DOHH2 (cell line): ENCODE results near the gene PARVB.

ENCODE experiments used
- H3F3A ChIP-seq: fragments of 200-600 bp; sonication (generic), shearing (Covaris generic); 2 replicates; pipeline ENCODE4 v1.6.0; 2016; ENCODE audit warnings: antibody characterized with exemption, mild to moderate bottlenecking; ENCODE audit not compliant: control insufficient read depth, insufficient read depth
- H3K27ac ChIP-seq: fragments of 200-600 bp; sonication (generic); 2 replicates; pipeline ENCODE4 v1.5.1; 2014; ENCODE audit warnings: low read depth, mild to moderate bottlenecking, low read length, moderate library complexity
- H3K27me3 ChIP-seq: fragments of 200-600 bp; sonication (generic); 2 replicates; pipeline ENCODE4 v1.6.1; 2014; ENCODE audit warnings: mild to moderate bottlenecking, low read length, mixed read lengths; ENCODE audit not compliant: control insufficient read depth
- H3K36me3 ChIP-seq: fragments of 200-600 bp; sonication (generic); 2 replicates; pipeline ENCODE4 v1.6.1; 2014; ENCODE audit warnings: mild to moderate bottlenecking, low read length, moderate library complexity, mixed read lengths; ENCODE audit not compliant: control insufficient read depth
- H3K4me1 ChIP-seq: fragments of 200-600 bp; sonication (generic); 2 replicates; pipeline ENCODE4 v1.6.1; 2014; ENCODE audit warnings: mild to moderate bottlenecking, low read length, mixed read lengths; ENCODE audit not compliant: control insufficient read depth
- H3K4me2 ChIP-seq: fragments of 200-600 bp; sonication (generic); 2 replicates; pipeline ENCODE4 v1.6.0; 2014; ENCODE audit warnings: mild to moderate bottlenecking, low read length, moderate library complexity
- H3K4me3 ChIP-seq: fragments of 200-600 bp; sonication (generic); 2 replicates; pipeline ENCODE4 v1.5.1; 2014; ENCODE audit warnings: mild to moderate bottlenecking, low read length, mixed read lengths
- H3K79me2 ChIP-seq: fragments of 200-600 bp; sonication (generic); 2 replicates; pipeline ENCODE4 v1.6.1; 2014; ENCODE audit warnings: mild to moderate bottlenecking, low read length, mixed read lengths; ENCODE audit not compliant: control insufficient read depth
- H3K9me2 ChIP-seq: fragments of 200-600 bp; sonication (generic); replicated peaks from 2 replicates; pipeline ENCODE4 v1.6.1; 2014; ENCODE audit warnings: mild to moderate bottlenecking, low read length, mixed read lengths; ENCODE audit not compliant: control insufficient read depth
- H3K9me3 ChIP-seq: fragments of 200-600 bp; sonication (generic); 2 replicates; pipeline ENCODE4 v1.6.1; 2014; ENCODE audit warnings: antibody characterized with exemption, low read length, mixed read lengths; ENCODE audit not compliant: control insufficient read depth, insufficient read depth
- H4K20me1 ChIP-seq: fragments of 200-600 bp; sonication (generic); 2 replicates; pipeline ENCODE4 v1.6.0; 2014; ENCODE audit warnings: low read depth, mild to moderate bottlenecking, antibody characterized with exemption, low read length, moderate library complexity; ENCODE audit not compliant: control insufficient read depth, insufficient read depth
- EZH2phosphoT487 ChIP-seq: fragments of 200-600 bp; sonication (generic); IDR thresholded peaks from 2 replicates; pipeline ENCODE4 v1.6.1; 2017; ENCODE audit warnings: borderline replicate concordance, mild to moderate bottlenecking, antibody characterized with exemption, low read length, moderate library complexity, mixed read lengths
- TF ChIP-seq, protein P1 (sequence below): fragments of 200-600 bp; sonication (generic); IDR thresholded peaks from one replicate; pipeline ENCODE4 v1.5.1; 2014; ENCODE audit warnings: antibody characterized with exemption, mild to moderate bottlenecking, low read depth, low read length; ENCODE audit not compliant: poor library complexity, severe bottlenecking

PARVB gene

DNA sequence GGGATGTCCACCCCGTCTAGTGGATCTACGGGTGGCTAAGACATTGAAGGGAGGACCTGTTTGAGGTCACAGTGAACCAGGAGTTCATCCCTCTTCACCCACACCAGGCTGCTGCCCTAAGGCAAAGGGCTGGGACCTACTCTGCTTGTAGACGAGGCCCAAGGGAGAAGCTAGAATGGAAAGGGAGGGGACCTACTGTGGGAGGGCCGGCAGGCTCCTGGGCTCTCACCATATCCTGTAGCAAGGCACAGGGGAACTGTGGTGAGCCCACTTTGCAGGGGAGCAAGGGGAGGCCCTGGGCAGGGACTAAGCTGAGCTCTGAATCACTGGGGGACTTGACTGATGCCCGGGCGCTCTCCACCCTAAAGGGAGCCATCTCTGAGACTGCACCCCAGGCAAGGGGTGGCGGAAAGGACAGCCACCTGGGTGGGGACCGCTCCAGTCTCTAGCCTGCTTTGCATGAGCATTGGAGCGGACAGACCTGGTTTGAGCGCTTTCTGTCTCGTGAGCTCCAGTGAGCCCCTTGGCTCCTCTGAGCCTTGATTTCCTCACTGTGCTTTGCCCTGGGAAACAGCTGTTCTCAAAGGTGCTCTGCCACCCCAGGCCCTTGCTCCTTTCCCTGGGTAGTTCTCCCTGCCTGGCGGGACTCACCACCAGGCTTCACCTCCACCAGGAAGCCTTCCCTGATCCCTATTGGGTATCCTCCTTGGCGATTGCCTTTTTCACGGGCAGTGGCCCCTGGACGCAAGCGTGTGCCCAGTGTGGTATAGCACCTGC is 180.8 kb downstream of the PARVB start:
- TF ChIP-seq, protein P1, sequence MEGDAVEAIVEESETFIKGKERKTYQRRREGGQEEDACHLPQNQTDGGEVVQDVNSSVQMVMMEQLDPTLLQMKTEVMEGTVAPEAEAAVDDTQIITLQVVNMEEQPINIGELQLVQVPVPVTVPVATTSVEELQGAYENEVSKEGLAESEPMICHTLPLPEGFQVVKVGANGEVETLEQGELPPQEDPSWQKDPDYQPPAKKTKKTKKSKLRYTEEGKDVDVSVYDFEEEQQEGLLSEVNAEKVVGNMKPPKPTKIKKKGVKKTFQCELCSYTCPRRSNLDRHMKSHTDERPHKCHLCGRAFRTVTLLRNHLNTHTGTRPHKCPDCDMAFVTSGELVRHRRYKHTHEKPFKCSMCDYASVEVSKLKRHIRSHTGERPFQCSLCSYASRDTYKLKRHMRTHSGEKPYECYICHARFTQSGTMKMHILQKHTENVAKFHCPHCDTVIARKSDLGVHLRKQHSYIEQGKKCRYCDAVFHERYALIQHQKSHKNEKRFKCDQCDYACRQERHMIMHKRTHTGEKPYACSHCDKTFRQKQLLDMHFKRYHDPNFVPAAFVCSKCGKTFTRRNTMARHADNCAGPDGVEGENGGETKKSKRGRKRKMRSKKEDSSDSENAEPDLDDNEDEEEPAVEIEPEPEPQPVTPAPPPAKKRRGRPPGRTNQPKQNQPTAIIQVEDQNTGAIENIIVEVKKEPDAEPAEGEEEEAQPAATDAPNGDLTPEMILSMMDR: no peak
- TF ChIP-seq EZH2phosphoT487: no peak
- H3K9me2 ChIP-seq: no peaks in the 10 kb centered on the region
- H3K9me3 ChIP-seq: peaks cover 4% of the 10 kb centered on the region; the same call in 1 of the 2 replicates
- H3K4me2 ChIP-seq: peak overlapping the region; percentile 66
- H3K79me2 ChIP-seq: no peaks in the 10 kb centered on the region
- peak overlapping the region; percentile 51 for H3K4me3 ChIP-seq
- no peaks in the 10 kb centered on the region for H3K27me3 ChIP-seq
- H3K36me3 ChIP-seq: no peaks in the 10 kb centered on the region
- no peaks in the 10 kb centered on the region for H3F3A ChIP-seq
- H3K27ac ChIP-seq: 0 out of 2 replicates have a peak overlapping the region, but pooled peaks have one; percentile 19
- no peaks in the 10 kb centered on the region for H4K20me1 ChIP-seq
- H3K4me1 ChIP-seq: peaks cover 48% of the 10 kb centered on the region

DNA sequence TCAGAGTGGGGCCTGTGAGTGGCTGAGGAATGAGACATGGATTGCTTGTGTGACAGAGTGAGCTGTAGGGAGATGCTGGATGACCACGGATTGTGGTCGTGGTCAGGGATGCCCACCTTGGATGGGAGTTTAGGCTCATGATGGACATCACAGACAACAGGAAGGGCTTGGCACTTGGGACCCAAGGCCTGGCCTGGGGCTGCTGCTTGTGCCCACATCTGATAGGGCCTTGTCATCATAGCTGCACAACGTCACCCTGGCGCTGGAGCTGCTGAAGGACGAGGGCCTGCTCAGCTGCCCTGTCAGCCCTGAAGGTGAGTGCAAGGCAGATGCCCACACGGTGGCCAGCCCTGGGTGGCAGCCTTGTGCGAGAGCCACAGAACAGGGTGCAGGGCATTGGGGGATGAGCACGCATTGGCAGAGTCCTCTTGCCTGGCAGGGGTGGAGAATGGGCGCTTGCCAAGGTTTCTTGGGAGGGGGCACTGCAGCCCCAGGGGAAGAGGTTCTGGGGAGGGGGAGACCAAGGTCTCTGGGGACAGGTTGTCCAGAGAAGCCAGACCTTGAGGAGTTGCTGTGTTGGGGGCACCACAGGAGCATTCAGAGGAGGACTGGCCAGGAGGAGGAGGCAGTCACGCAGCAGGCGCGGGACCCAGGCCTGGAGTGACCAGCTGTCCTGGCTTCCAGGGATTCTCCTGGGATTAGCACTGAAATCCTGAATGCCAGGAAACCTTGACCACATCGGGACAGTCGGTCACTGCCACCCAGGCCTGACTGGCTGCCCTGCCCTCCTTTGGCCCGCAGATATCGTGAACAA is 181.6 kb downstream of the PARVB start:
- no peaks in the 10 kb centered on the region for H3K79me2 ChIP-seq
- peak overlapping the region; percentile 66 for H3K4me2 ChIP-seq
- no peaks in the 10 kb centered on the region for H3K9me2 ChIP-seq
- H3K27ac ChIP-seq: 0 out of 2 replicates have a peak overlapping the region, but pooled peaks have one; percentile 19
- no peaks in the 10 kb centered on the region for H3K27me3 ChIP-seq
- peak overlapping the region; percentile 51 for H3K4me3 ChIP-seq
- no peaks in the 10 kb centered on the region for H4K20me1 ChIP-seq
- H3K36me3 ChIP-seq: no peaks in the 10 kb centered on the region
- H3F3A ChIP-seq: no peaks in the 10 kb centered on the region
- H3K4me1 ChIP-seq: peaks cover 48% of the 10 kb centered on the region
- H3K9me3 ChIP-seq: peaks cover 4% of the 10 kb centered on the region; the same call in 1 of the 2 replicates
- TF ChIP-seq, protein P1: no peak
- no peak for TF ChIP-seq EZH2phosphoT487

DNA sequence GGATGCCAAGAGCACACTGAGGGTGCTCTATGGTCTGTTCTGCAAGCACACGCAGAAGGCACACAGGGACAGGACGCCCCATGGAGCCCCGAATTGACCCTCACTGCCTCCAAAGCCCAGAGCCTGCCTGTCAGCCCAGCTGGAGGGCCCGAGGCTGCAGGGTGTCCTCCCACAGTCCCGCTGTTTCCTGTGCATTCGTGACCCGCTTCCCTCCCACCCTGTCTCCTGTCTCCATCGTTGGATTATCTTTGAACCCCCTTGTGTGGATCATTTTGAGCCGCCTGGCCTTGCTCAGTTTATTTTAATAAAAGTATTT is 182.2 kb downstream of the PARVB start:
- Histone ChIP-seq H4K20me1 (no peaks in the 10 kb centered on the region), H3K9me3 (peaks cover 4% of the 10 kb centered on the region; the same call in 1 of the 2 replicates), H3K4me1 (peaks cover 48% of the 10 kb centered on the region), H3K4me3 (no peak overlapping the region), H3K27me3 (no peaks in the 10 kb centered on the region), H3K79me2 (no peaks in the 10 kb centered on the region), H3F3A (no peaks in the 10 kb centered on the region), H3K4me2 (no peak overlapping the region), H3K36me3 (no peaks in the 10 kb centered on the region), H3K27ac (no peak overlapping the region), H3K9me2 (no peaks in the 10 kb centered on the region)
- TF ChIP-seq, protein P1: no peak
- TF ChIP-seq EZH2phosphoT487: no peak
